A673 (cell line): ENCODE data around the gene AMY1C.

Experiments used
- EZH2 ChIP-seq: fragments of 200-600 bp; sonication (generic); IDR thresholded peaks from 2 replicates; pipeline ENCODE4 v1.6.1; 2017; ENCODE audit warnings: borderline replicate concordance, low read depth, mild to moderate bottlenecking, mixed read lengths, antibody characterized with exemption, low read length; ENCODE audit not compliant: poor library complexity, severe bottlenecking
- TF ChIP-seq, protein P1 (sequence below): fragments of 300-800, 200-600 bp; sonication (generic); conservative IDR thresholded peaks from 2 replicates; pipeline ENCODE4 v1.5.1; 2017; ENCODE audit warnings: low read depth, mild to moderate bottlenecking, antibody characterized with exemption, low read length, moderate library complexity, mixed read lengths

DNA sequence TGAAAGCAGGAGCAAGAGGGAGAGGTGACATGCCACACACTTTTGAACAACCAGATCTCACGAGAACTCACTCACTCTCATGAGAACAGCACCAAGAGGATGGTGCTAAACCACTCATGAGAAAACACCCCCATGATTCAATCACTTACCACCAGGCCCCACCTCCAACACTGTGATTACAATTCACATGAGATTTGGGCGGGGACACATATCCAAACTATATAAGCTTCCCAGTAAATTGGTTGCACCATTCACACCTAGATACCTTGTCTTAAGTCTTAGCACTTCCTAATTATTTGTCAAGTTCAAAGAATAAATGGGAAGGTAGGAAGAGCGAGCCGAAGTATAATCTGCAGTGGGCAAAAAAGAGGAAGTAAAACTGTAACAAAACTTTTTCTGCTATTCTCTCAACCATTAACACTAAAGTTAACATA is 34.3 kb downstream of the AMY1C start:
- TF ChIP-seq, protein P1, sequence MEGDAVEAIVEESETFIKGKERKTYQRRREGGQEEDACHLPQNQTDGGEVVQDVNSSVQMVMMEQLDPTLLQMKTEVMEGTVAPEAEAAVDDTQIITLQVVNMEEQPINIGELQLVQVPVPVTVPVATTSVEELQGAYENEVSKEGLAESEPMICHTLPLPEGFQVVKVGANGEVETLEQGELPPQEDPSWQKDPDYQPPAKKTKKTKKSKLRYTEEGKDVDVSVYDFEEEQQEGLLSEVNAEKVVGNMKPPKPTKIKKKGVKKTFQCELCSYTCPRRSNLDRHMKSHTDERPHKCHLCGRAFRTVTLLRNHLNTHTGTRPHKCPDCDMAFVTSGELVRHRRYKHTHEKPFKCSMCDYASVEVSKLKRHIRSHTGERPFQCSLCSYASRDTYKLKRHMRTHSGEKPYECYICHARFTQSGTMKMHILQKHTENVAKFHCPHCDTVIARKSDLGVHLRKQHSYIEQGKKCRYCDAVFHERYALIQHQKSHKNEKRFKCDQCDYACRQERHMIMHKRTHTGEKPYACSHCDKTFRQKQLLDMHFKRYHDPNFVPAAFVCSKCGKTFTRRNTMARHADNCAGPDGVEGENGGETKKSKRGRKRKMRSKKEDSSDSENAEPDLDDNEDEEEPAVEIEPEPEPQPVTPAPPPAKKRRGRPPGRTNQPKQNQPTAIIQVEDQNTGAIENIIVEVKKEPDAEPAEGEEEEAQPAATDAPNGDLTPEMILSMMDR = no peak
- TF ChIP-seq EZH2 = no peak
